NCI-H2227 (cell line): ENCODE results near the gene RANBP17.
A peak's percentile ranks its signal among the peaks of the same experiment; 100 is the strongest.

Source experiments
- DNase-seq: peaks from one replicate; lab custom pipeline; 2025; ENCODE audit not compliant: unreplicated experiment; lab: John Stamatoyannopoulos, UW

Gene RANBP17

DNA sequence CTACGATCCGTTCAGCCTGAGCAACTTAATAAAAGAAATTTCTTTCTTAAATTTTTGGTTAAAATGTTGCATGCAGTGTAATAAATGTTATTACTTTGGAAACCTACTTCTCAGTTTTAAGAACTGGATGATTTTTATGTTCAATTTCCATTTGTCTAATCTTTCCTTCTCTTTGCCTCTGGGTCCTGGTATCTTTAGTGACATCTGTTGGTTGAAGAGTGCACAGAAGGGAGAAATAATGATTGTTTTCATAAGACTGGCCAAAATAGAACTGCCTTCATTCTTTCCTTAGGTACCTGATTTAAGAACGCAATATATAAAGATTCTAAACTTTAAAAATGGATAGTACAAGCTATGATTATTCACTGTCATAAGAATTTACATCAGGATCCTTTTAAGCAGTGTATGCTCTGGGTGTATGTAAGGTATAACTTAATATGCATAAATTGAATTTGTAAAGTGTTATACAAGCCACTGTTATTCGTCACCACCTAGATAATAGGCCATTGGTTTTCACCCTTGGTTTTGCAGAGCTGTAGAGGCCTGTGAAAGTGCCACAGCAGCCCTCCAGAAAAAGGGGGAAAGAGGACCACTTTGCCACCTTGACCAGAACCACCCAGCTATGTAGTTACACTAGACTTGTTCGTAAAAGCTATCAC is 364.4 kb downstream of the RANBP17 start:
- no peak for DNase-seq

DNA sequence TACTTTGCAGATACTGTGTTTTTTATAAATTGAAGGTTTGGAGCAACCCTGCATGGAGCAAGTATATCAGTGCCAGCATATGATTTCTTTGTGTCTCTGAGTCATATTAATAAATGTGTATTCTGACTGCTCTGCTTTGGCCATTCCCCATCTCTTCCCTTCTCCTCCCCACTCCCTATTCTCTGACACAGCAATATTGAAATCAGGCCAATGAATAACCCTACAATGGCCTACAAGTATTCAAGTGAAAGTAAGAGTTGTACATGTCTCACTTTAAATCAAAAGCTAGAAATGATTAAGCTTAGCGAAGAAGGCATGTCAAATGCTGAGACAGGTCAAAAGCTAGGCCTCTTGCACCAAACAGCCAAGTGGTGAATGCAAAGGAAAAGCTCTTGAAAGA is 365.0 kb downstream of the RANBP17 start:
- no peak for DNase-seq

DNA sequence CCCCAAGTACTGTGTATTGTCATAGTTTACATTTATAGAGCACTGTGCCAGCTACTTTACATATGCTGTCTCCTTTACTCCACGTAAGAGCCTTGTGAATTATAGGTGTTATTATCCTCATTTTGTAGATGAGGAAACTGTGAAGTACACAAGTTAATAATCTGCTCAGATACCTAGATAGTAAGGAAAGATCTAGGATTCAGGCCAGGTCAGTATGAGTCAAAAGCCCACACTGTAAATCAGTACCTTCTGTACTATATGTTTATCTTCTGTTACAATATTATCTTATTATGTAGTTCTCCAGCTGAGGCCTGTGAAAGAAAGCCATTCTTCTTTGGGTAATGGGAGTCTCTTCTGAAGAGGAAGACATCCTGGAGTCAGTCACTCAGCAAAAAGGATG is 374.8 kb downstream of the RANBP17 start:
- no peak for DNase-seq

DNA sequence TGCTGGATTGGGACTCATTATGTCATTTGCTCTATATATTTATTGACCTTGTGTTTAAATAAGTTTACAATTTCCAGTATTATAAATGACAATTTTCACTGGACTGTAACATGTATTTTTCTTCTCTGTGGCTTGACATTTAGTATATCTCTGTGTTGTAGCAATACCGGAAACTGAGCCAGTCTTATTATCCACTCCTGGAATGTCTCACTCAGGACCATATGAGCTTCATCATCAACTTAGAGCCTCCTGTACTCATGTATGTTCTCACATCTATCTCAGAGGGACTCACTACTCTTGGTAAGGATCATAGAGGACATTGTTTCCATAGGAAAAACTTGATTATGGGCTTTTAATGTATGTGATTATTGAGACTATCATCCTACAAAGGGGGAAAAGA is 380.7 kb downstream of the RANBP17 start:
- no peak for DNase-seq

DNA sequence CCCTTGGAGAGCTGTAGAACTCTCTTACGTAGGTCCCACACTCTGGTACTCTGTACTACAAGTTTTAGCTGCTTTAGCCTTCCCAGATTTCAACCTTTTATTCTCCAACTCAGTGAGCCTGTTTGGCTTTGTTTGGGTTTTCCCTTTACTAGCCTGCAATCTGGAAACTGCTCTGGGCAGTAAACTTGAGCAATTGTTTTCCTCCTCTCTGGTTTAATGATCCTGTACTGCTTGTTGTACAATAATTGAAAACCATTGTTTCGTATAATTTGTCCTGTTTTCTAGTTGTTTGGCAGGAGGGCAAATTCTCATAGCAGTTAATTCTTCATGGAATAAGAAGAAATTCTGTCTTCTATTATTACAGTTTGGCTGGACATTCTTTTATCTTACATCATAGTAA is 384.4 kb downstream of the RANBP17 start:
- DNase-seq = no peak

DNA sequence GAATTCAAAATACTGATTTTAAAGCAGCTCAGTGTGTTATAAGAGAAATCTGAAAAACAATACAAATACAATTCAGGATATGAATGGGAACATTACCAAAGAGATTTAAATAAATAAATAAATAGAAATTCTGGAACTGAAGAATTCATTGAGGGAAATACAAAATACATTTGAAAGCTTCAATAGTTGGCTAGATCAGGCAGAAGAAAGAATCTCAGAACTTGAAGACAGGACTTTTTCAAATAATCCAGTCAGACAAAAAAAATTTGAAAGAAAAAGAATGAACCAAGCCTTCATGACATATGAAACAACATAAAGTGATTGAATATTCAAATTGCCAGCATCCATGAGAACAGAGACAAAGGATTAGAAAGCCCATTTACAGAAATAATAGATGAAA is 387.6 kb downstream of the RANBP17 start:
- no peak for DNase-seq

DNA sequence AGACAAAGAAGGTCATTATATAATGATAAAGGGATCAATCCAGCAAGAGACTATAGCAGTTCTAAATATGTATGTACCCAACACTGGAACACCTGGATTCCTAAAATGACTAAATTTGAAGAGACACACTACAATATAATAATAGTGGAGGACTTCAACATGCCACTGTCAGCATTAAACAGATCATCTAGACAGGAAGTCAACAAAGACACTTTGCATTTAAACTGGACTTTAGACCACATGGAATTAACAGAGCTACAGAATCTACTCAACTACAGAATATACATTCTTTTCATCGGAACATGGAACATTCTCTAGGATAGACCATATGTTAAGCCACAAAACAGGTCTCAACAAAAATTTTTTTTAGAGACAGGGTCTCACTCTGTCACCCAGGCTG is 388.9 kb downstream of the RANBP17 start:
- DNase-seq = no peak

DNA sequence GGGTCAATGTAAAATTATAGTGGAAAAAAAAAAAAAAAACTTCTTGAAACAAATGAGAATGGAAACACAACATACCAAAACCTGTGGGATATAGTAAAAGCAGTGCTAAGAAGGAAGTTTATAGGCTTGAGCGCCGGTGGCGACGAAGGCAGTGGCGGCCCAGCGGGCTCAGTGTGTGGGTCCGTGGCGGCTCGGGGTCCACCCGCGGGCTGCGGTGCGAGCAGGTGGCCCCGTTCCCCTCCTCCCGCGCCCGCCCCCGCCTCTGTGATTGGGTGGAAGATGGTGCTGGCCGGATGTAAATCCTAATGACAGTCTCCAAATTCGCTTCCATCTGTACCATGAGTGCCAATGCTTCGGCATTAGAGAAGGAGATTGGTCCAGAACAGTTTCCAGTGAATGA is 389.7 kb downstream of the RANBP17 start:
- no peak for DNase-seq

DNA sequence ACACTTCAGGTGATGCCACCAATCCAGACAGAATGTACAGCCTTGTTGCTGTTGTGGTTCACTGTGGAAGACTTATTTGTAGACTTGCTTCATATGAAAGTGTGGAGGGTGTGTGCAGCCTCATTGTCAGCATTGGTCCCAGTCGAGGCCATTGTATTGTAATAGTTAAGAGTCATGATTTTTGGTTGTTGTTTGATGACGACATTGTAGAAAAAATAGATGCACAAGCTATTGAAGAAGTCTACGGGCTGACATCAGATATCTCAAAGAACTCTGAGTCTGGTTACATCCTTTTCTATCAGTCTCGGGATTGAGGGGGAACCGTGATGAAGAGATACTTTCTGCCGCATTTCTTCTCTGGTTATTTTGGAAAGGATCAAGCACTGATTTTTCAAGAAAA is 390.9 kb downstream of the RANBP17 start:
- DNase-seq = no peak

DNA sequence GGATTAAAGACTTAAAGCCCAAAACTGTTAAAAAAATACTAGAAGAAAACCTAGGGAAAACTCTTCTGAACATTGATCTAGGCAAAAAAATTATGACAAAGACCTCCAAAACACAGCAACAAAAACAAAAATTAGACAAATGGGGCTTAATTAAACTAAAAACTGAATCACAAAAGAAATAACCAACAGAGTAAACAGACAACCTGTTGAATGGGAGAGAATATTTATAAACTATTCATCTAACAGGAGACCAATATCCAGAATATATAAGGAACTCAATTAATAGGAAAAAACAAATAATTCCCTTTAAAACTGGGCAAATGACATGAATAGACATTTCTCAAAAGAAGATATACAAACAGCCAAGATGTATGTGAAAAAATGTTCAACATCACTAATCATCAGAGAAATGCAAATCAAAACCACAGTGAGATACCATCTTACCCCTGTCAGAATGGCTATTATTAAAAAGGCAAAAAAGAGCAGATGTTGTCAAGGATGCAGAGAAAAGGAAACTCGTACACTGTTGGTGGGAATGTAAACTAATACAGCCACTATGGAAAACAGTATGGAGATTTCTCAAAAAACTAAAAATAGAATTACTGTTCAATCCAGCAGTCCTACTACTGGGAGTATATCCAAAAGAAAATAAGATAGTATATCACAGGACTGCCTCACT is 397.1 kb downstream of the RANBP17 start:
- no peak for DNase-seq

DNA sequence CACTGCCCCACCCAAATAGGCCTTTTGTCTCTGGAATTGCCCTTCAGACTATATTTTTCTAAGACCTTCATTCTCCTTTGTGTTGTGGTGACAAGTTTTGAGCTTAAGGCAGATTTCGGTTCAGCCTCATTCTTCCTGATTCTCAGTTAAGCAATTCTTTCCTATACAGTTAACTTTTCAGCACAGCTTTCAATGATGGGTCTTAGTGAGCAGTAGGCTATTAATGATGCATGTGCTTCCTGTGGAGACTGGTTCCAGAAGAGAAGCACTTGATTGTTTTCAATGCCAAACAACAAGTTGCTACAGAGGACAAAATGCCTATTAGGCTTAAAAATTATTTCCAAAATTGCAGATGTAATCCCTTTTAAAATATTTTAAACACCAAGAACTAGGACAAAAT is 399.5 kb downstream of the RANBP17 start:
- DNase-seq = no peak

DNA sequence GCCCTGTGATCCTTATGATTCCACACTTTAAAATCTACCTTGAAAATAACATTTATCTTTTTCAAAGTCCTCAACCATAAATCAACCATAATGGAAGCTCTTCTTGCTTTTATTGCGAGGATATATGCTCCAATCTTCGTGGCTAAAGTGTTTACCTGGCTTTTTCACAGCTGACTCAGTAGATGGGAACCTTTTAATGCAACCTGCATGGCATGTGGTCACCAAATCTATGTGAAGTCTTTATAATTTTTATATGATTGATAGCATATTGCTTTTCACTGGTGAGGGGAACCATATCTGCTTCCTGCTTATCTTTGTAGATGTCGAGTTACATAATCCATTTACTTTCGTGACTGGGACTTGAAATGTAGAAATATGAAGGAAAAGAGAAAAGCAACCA is 400.1 kb downstream of the RANBP17 start:
- no peak for DNase-seq

DNA sequence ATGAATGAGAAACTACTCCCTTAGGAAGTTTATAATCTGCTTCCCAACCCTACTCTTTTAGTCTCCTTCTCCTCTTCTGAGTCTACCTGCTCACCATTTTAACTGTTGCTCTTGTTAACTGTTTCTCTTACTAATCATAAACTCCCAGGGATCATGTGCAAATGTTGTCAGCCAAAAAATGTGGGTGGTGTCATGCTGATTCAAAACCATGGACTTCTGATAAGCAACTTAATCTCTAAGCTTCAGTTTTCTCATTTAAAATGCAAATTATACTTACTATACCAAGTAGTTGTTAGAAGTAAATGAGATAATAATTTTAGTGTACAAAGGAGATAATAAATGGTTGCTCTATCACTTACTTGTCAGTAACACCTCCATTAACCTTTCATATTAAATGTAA is 401.4 kb downstream of the RANBP17 start:
- DNase-seq = no peak

DNA sequence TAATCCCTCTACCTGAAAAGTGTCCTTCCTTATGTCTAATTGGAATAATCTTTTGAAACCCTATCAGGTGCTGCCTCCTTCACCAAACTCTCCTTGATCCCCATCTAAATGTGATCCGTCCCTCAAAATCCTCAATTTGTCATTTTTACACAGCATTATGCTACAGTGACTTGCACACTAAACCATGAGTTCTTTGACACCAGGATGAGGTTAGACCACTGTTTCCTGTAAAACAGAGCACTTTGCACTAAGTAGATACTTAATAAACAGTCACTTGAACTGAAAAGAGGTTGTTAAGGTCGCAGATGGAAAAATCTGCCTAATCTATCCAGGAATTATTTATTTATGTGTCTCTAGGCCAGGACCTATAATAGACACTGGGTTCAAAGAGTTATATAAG is 403.0 kb downstream of the RANBP17 start:
- no peak for DNase-seq

DNA sequence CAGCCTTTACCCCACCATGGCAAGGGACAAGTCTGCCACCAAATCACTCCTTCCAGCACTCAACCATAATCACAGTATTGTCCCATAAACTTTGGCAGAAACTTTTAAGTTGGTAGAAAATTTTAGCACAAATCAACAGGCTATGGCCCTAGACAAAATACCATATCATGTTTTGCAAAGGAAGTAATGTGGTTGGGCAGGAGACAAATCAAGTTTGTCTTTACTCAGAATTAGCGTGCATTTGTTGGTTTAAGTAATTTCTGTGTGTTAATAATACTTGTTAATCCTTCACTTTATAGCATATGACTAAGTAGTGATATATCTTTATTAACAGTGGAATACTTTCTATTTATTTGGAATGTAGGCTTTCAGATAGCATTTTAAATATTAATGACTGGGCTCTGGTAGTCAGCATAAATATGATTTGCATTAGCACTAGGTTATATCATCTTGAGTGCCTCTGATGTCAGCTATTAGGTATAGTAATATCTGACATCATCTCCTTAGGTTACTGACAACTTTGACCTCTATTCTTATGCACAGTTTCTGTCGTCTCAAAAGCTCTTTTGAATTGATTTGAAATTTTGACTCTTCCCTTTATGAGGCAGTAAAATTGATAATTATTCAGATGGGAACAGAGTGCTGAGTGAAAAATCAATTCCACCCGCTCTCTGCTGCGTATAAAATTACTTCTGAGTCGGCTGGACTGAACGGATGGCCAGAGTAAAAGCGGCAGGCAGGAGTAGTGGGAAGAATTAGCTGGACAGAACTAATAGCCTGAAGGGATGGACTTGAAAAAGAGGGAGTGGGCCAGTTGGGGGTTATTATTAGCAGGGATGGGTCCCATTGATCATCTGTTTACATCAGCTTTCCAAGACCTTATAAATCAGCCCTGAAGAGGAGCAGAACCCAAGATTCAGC is 407.1 kb downstream of the RANBP17 start:
- no peak for DNase-seq

DNA sequence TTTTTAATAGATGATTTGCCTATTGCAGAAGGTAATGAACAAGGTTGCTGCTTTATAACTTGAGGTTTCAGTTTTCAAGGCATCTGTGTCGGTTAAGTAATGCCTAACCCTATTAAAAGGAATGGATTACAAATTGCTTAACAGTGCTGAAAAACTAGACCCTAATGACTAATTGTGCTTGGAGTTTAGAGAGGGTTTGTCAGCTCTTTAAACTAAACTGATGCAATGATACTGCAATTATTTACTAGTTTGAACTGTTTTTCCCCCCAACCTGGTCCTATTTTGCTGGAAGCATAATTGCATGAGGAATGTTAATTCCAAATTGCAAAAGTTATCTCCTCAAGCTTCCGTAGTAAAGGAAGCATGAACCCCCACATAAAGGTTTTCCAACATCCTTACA is 407.9 kb downstream of the RANBP17 start:
- no peak for DNase-seq

DNA sequence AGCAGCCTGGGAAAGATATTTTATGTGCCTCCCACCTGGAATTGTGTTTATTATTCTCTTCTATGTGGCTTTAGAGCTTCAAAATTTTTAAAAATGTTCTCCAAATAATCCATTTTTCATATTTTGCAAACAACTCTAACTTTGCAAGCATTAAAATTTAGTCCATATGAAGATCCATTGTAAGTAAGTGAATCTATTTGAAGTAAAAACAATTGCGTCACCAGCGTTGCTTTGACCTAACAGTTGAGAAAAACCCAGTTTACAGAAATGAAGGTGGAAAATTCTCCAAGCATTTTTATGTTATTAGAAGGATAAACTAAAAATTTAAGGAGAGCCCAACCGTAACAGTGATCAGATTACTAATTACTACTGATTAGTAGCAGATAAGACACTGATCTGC is 408.3 kb downstream of the RANBP17 start:
- no peak for DNase-seq

DNA sequence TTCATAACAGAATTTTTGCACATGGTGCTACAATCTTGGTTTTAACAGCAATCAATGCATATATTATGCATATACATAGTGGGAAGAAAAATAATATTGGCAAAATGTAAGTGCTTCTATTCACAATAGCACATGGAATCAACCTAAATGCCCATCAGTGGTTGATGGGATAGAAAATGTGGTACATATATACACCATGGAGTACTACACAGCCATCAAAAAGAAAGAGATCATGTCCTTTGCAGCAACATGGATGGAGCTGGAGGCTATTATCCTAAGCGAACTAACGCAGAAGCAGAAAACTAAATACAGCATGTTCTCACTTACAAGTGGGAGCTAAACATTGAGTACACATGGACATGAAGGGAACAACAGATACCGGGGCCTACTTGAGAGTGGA is 410.0 kb downstream of the RANBP17 start:
- no peak for DNase-seq

DNA sequence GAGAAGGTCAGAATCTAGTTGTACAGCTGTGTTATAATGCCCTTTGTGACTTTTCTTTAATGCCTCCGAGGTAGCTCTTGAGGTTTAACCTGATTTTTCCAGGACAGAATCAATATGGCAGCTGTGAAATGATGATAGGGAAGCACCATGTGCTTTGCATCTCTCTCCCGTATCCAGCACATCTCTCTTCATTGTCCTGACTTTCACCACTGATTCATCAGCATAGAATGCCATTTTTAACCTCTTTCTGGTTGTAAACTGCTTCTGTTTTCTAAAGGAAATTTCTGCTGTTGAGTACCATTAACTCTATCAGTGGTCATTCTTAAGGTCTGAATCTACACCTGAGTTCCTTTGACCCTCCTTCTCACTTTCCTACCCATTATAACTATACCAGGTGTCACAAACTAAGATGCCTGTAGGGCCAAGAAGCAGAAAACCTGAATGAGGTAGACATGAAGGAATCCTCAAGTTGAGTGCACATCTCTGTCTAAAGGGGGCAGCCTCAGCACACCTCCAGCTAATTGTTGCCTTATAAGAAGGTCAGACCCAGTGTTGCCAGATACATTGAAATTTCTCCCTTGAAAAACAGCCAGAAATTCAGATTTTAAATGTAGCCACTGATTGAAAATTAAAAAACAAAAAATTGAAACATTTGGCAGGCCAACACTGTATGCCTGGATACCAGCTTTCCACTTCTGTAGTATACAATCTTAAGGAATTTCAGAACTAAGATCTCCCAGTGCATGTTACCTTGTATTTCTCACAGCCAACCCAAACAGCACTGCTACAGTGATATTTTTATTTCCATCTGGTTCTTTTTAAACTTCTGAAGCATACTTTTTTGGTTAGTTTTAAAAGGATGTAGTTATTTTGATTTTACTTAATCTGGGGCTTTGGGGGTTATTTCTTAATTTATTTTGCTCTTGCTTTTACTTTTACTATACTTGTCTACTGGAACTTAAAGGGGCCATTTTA is 411.5 kb downstream of the RANBP17 start:
- DNase-seq = peak; percentile 19

DNA sequence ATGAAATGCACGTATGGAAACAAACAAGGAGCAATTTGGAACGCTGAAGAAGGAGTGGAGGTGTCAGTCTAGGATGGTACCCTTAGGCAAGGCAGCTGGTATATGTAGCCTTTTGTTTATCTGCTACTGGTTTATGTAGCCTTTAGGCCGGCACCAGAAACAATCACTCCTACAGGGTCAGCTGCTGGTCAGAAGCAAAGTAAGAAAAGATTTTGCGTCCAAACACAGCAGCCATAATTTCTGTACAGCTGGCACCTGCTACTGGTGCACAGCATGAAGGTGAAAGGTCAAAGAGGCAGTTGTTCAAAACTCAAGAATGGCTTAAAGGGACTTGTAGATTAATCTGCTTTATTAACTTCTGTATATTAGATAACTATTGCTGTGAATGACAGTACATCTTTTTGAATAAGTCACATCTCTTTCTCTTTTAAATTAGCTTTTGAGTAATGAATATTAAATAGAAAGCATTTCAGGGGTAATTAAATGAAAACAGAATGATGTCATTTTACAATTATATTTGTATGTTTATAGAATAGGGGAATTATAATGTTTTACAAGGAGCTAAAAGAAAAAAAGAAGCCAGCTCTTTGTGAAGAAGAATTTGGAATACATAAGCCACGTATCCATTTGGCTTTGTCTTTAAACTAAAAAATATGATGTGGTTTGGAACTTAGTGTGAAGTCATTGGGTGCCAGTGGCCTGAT is 414.2 kb downstream of the RANBP17 start:
- peak; percentile 40 for DNase-seq
